Measurements from ENCODE around the gene SF3B6. TPM values are rescaled to one million over a fixed set of nuclear protein-coding genes. Genes with fewer than 3 reads are reported as not detected.
"Not testable (repeated sequence)": the region's sequence is repeated elsewhere in the genome, so short reads cannot be mapped to it uniquely, and the experiment has no call there.

SF3B6 gene
- total and polyA plus RNA-seq, 2 donors (not counting 3 experiments of a cell fraction or from before 2014, with no cell fraction given) = 105 to 150 TPM

GRCh38 chr2:24093270-24093669 lies 17.1 kb upstream of the SF3B6 start:
- H3K27me3 ChIP-seq (ENCODE audit: control insufficient read depth in 2 of 2, insufficient read depth in 2 of 2, low read length in 2 of 2); H3K27ac ChIP-seq (ENCODE audit: insufficient read depth, low read depth, low read length); BruUV-seq (replicated peaks); H3K4me3 ChIP-seq (replicated peaks in 1 of 3; ENCODE audit: insufficient read depth in 1 of 3, low read depth in 1 of 3, low read length in 3 of 3); H3K36me3 ChIP-seq (ENCODE audit: control insufficient read depth in 2 of 2, extremely low read depth in 1 of 2, insufficient read depth in 2 of 2, low read length in 2 of 2); H3K9ac ChIP-seq (replicated peaks; ENCODE audit: extremely low read depth, insufficient read depth, low read length); H3K9me3 ChIP-seq (replicated peaks; ENCODE audit: control insufficient read depth, insufficient read depth, low read length); POLR2A ChIA-PET; dilution Hi-C loops (cut with MboI; ENCODE audit: extremely low pct_ligation_motif_present, low sequenced_read_pairs); DNase-seq (ENCODE audit: low read depth, low spot score); H3K79me2 ChIP-seq (ENCODE audit: control insufficient read depth, insufficient read depth, low read length); CTCF ChIA-PET; H3K9me1 ChIP-seq (replicated peaks; ENCODE audit: control insufficient read depth, extremely low read depth, insufficient read depth, low read length); intact Hi-C loops (cut with micrococcal nuclease); H3K4me1 ChIP-seq (ENCODE audit: control insufficient read depth, extremely low read depth, insufficient read depth, low read length); H4K20me1 ChIP-seq (replicated peaks; ENCODE audit: control insufficient read depth, extremely low read depth, insufficient read depth, low read length); H2AFZ ChIP-seq (ENCODE audit: low read depth, low read length); FAIRE-seq; H3K4me2 ChIP-seq (ENCODE audit: insufficient read depth, low read length): not testable (repeated sequence)

- no peaks in the 10 kb centered on the region for H3K9me1 ChIP-seq (replicated peaks; ENCODE audit: control insufficient read depth, extremely low read depth, insufficient read depth, low read length)
- H3K4me1 ChIP-seq (ENCODE audit: control insufficient read depth, extremely low read depth, insufficient read depth, low read length) = peaks cover 7% of the 10 kb centered on the region
- no peak overlapping the region for H2AFZ ChIP-seq (ENCODE audit: low read depth, low read length)
- H3K27ac ChIP-seq (ENCODE audit: insufficient read depth, low read depth, low read length) = no peak overlapping the region
- no peaks in the 10 kb centered on the region for H4K20me1 ChIP-seq (replicated peaks; ENCODE audit: control insufficient read depth, extremely low read depth, insufficient read depth, low read length)
- dilution Hi-C loops (cut with MboI; ENCODE audit: extremely low pct_ligation_motif_present, low sequenced_read_pairs) (no loop called here), intact Hi-C loops (cut with micrococcal nuclease) (no loop called here)
- H3K4me2 ChIP-seq (ENCODE audit: insufficient read depth, low read length) = no peak overlapping the region
- POLR2A ChIA-PET = no interaction called here
- no peaks in the 10 kb centered on the region for H3K27me3 ChIP-seq (ENCODE audit: control insufficient read depth in 2 of 2, insufficient read depth in 2 of 2, low read length in 2 of 2)
- H3K4me3 ChIP-seq (replicated peaks in 1 of 3; ENCODE audit: insufficient read depth in 1 of 3, low read depth in 1 of 3, low read length in 3 of 3) = no peak overlapping the region
- H3K9ac ChIP-seq (replicated peaks; ENCODE audit: extremely low read depth, insufficient read depth, low read length) = no peak overlapping the region
- CTCF ChIA-PET = no interaction called here
- DNase-seq (ENCODE audit: low read depth, low spot score) = no peak
- TF ChIP-seq GATA2 (IDR thresholded peaks at IDR 0.05; ENCODE audit: insufficient read depth, insufficient read length, low read depth, low read length) (no peak), MYC (IDR thresholded peaks at IDR 0.05; ENCODE audit: low read depth, low read length) (no peak), MAX (IDR thresholded peaks at IDR 0.05; ENCODE audit: insufficient read depth, insufficient read length) (no peak), EZH2 (IDR thresholded peaks at IDR 0.05; ENCODE audit: borderline replicate concordance, low read depth, low read length, severe bottlenecking) (no peak), JUN (IDR thresholded peaks at IDR 0.05; ENCODE audit: borderline replicate concordance, insufficient read depth, insufficient read length, low read depth) (no peak), POLR2AphosphoS5 (IDR thresholded peaks at IDR 0.05; ENCODE audit: insufficient read depth, low read depth, low read length) (no peak), FOS (IDR thresholded peaks at IDR 0.05; ENCODE audit: borderline replicate concordance, insufficient read depth, low read length) (no peak), CTCF (IDR thresholded peaks at IDR 0.05; ENCODE audit: extremely low read depth in 1 of 2, insufficient read depth in 1 of 2, low read depth in 1 of 2, low read length in 2 of 2) (no peak)
- H3K79me2 ChIP-seq (ENCODE audit: control insufficient read depth, insufficient read depth, low read length) = no peaks in the 10 kb centered on the region
- H3K9me3 ChIP-seq (replicated peaks; ENCODE audit: control insufficient read depth, insufficient read depth, low read length) = no peaks in the 10 kb centered on the region
- H3K36me3 ChIP-seq (ENCODE audit: control insufficient read depth in 2 of 2, extremely low read depth in 1 of 2, insufficient read depth in 2 of 2, low read length in 2 of 2) = no peaks in the 10 kb centered on the region
- BruUV-seq (replicated peaks) = no TSS peak
- FAIRE-seq = no peak
These were observed 12.8 kb upstream of the SF3B6 start for GRCh38 chr2:24088821-24089359.

All from endothelial cell of umbilical vein (primary cell).